Measurements from ENCODE around the gene MBD5.

- TF ChIP-seq POLR2AphosphoS5 (IDR thresholded peaks at IDR 0.05) = no peak
- TF ChIP-seq CTCF (IDR thresholded peaks at IDR 0.05) = no peak
These were observed 145.1 kb downstream of the MBD5 start for GRCh38 chr2:148165975-148166374.
